UCSD-AML1 (cell line): ENCODE measurements around the gene PSMD2.

ENCODE experiments used
- DNase-seq: peaks from one replicate; lab custom pipeline; 2025; ENCODE audit not compliant: unreplicated experiment; lab: John Stamatoyannopoulos, UW

The PSMD2 gene

GRCh38 chr3:184277366-184277765, 21.7 kb upstream of the PSMD2 start:
- DNase-seq, result no peak

- DNase-seq, result no peak
These were observed 16.1 kb upstream of the PSMD2 start for GRCh38 chr3:184282941-184283340.

GRCh38 chr3:184283681-184284080, 15.4 kb upstream of the PSMD2 start:
- no peak for DNase-seq

GRCh38 chr3:184284696-184285095, 14.3 kb upstream of the PSMD2 start:
- peak; percentile 50 for DNase-seq

GRCh38 chr3:184289426-184289938, 9.6 kb upstream of the PSMD2 start:
- DNase-seq, result peak; percentile 61

- no peak for DNase-seq
These were observed 8.7 kb upstream of the PSMD2 start for GRCh38 chr3:184290331-184290730.

- DNase-seq, result no peak
These were observed 7.8 kb upstream of the PSMD2 start for GRCh38 chr3:184291044-184291737.

- no peak for DNase-seq
These were observed 7.1 kb upstream of the PSMD2 start for GRCh38 chr3:184291738-184292445.

- no peak for DNase-seq
These were observed 3.3 kb upstream of the PSMD2 start for GRCh38 chr3:184295771-184296170.

- no peak for DNase-seq
These were observed 2.4 kb upstream of the PSMD2 start for GRCh38 chr3:184296616-184297015.

GRCh38 chr3:184299488-184300377, 692 bp downstream of the PSMD2 start:
- no peak for DNase-seq

- DNase-seq, result no peak
These were observed 1.3 kb downstream of the PSMD2 start for GRCh38 chr3:184300378-184300720.

GRCh38 chr3:184305577-184305976, 6.5 kb downstream of the PSMD2 start:
- no peak for DNase-seq

GRCh38 chr3:184306341-184306972, 7.4 kb downstream of the PSMD2 start:
- DNase-seq, result no peak

GRCh38 chr3:184307915-184308314, 8.9 kb downstream of the PSMD2 start:
- no peak for DNase-seq

GRCh38 chr3:184308744-184309143, 9.7 kb downstream of the PSMD2 start:
- DNase-seq, result no peak

- no peak for DNase-seq
These were observed 12.6 kb downstream of the PSMD2 start for GRCh38 chr3:184311633-184312032.

GRCh38 chr3:184314363-184314699, 15.3 kb downstream of the PSMD2 start, which contains the start of gene EIF4G1:
Gene EIF4G1 (plus strand): TSS chr3:184314606. CDS start chr3:184315797, 1,191 bp downstream.
- DNase-seq, result peak; percentile 93

- DNase-seq, result peak; percentile 48
These were observed 15.9 kb downstream of the PSMD2 start for GRCh38 chr3:184314700-184315542.

- no peak for DNase-seq
These were observed 16.5 kb downstream of the PSMD2 start for GRCh38 chr3:184315543-184315867.
